Frontal cortex (tissue), 4 donors: Measurements from ENCODE around the gene OTULIN. TPM values are rescaled to one million over a fixed set of nuclear protein-coding genes. Genes with fewer than 3 reads are reported as not detected.

ENCODE experiments used
- DNase-seq, 2 donors: peaks; one replicate each; pipeline ENCODE4 v3.0.0; 2012; ENCODE audit warnings: low spot score in 2 of 2
- FAIRE-seq: peaks from 2 replicates; lab custom pipeline; 2012; peaks lifted over from hg19 to GRCh38; lab: Jason Lieb, UNC
- total RNA-seq: library from RNA; depleted of rRNA; stranded (reverse); fragments of >200 nt; gene quantifications from one replicate; pipeline ENCODE4 v1.2.3, GENCODE V29; 2014
- donor health status: control.
- donor health status: control.
- donor health status: control.

The OTULIN gene
- total RNA-seq = 11.4 TPM

- no peak for FAIRE-seq
- peak; percentile 95 to 98 for DNase-seq
Observed at GRCh38 chr5:14664270-14665100, at the start of gene OTULIN. Gene OTULIN, plus strand, starts transcription at chr5:14664718. Its CDS starts 108 bp downstream, at chr5:14664826.

- no peak for DNase-seq
- no peak for FAIRE-seq
Observed at GRCh38 chr5:14615365-14615764, 49.2 kb upstream of the OTULIN start.

DNA sequence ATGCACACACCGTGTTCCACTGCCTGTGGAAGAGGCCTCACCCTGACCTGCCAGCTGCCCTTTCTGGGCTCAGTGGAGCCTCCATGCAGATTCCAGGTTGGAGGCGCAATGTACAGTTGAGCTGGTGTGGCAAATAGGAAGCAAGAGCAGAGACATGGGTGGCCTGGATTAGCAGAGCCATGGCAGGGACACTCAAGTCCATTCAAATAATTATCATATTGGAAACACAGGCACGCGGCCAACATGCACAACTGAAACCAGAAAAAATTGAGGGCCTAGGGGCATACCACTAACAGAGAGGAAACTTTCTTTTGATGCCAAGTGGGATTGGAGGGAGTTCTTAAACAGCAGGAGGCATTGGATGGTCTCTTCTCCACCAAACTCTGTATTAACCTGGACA, 47.1 kb upstream of the OTULIN start:
- no peak for FAIRE-seq
- DNase-seq = no peak

- DNase-seq (no peak), FAIRE-seq (no peak)
Observed at GRCh38 chr5:14627270-14627669, 37.2 kb upstream of the OTULIN start.

GRCh38 chr5:14628346-14628745, 36.2 kb upstream of the OTULIN start:
- FAIRE-seq (no peak), DNase-seq (no peak)

DNA sequence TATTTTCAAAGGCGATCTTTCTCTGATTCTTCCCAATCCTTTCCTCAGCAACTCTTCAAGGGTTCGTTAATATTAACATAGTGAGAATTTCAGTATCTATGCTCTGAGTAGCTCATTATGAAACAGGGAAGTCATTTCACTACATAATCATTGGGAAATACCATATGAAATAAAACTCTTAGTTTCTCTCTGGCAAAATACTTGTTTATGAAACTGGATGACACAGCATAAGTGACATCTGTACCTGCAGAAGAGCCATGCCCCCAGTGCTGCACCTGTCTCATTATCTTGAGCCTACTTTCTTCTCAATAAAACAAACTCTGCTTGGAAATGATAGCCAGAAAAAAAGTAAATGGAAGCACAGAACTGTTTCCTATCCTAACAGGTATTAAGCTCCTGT, 33.8 kb upstream of the OTULIN start:
- no peak for DNase-seq
- FAIRE-seq = no peak

DNA sequence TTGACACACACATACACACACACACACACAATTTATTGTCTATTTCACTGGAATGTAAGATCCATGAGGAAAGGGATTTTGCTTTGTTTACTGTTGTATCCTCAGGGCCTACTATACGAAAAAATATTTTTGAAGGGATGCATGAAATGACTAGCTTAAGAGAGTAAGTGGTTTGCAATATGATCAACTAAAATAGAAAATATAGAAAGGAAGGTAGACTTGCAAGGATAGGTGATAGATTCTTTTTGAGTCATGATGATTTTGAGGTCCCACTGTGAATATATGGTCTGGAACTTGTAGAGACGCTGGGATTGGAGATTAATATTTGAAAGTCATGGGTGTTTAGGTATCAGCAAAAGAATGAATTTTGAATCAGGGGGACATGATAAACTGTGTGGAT, 28.9 kb upstream of the OTULIN start:
- FAIRE-seq = no peak
- DNase-seq = no peak

- DNase-seq (no peak), FAIRE-seq (no peak)
Observed at GRCh38 chr5:14640765-14641164, 23.8 kb upstream of the OTULIN start.

DNA sequence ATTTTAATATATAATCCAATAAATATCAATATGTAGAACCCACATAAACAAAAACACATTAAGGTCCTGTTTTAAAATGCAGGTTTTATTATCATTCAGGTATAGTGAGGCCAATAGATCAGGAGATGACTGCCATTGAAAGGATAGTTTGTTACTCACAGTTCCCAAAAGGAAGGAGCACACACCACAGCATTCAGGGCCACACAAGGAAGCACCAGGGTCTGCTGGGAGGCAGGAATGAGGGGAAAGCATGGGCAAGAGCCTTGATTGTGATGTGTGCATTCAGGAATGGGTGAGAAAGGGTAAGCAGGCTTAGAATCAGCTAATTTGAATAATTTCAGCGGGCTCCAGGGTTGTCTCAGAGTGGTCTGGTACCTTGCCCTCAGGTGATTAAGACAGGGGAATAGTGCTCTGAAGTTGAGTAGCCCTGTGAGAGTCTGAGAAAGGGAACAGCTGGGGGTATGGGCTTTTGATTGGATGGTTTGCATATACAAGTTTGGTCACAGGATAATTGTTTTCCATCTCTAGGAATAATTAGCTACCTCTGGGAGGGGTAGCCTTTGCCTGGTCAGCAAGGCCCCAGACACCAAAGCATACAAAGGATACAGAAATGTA, 19.8 kb upstream of the OTULIN start:
- FAIRE-seq = no peak
- DNase-seq = no peak

- FAIRE-seq (no peak), DNase-seq (no peak)
Observed at GRCh38 chr5:14650052-14650451, 14.5 kb upstream of the OTULIN start.

DNA sequence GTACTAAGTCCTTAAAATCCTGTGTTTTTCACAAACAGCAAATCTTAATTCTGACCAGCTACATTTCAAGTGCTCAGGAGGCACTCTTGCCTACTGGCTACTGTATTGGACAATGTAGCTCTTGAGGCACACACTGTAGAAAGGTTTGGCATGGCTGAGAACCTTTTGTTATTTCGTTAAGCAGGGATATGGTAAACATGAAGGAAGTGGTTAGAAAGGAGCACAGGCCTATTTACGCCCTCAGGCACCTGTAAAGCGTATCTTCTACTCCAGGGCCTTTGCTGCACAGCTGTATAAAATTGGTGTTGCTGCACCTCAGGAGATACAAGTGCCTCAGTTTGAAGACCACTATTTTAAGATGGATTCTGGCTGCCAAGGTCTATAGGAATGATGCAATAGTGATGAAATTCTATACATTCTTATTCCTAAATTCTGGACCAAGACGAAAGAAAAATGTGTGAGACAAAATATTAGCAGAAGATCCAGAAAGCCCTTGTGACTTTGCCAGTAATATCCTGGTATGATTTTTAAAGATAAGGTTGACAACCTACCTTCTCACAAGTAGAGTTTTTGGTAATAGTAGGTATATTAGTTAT, 9.3 kb upstream of the OTULIN start:
- DNase-seq (no peak), FAIRE-seq (no peak)

- FAIRE-seq (no peak), DNase-seq (no peak)
Observed at GRCh38 chr5:14656898-14657297, 7.6 kb upstream of the OTULIN start.

DNA sequence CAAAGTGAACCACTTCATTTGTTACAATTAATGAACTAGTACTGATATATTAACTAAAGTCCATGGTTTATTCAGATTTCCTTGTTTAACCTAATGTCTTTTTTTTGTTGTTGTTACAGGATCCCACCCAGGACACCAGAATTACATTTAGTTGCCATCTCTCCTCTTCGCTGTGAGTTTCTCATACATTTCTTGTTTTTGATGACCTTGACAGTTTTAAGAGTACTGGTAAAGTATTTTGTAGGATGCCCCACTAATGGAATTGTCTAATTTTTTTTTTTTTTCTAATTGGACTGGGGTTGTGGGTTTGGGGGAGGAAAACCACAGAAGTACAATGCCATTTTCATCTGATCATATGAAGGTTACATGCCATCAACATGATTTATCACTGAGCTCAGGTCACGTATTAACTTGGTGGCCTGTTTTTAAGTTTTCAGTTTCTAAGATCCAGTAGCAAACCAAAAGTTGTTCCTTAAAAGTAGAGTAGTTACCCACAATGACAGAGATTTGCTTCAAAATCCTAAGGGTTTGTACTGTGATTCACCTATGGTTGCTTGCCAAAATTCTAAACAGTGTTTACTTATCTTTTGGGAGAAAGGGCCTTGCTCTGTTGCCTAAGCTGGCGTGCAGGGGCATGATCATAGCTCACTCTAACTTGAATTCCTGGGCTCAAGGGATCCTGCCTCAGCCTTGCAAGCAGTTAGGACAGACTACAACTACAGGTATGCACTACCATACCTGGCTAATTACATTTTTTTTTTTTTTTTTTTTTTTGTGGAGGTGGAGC, 4.5 kb upstream of the OTULIN start:
- FAIRE-seq = no peak
- DNase-seq = no peak

GRCh38 chr5:14660833-14661232, 3.7 kb upstream of the OTULIN start:
- no peak for DNase-seq
- no peak for FAIRE-seq

GRCh38 chr5:14662721-14663260, 1.7 kb upstream of the OTULIN start:
- no peak for FAIRE-seq
- no peak for DNase-seq

- DNase-seq (no peak), FAIRE-seq (no peak)
Observed at GRCh38 chr5:14663734-14664269, 716 bp upstream of the OTULIN start.

DNA sequence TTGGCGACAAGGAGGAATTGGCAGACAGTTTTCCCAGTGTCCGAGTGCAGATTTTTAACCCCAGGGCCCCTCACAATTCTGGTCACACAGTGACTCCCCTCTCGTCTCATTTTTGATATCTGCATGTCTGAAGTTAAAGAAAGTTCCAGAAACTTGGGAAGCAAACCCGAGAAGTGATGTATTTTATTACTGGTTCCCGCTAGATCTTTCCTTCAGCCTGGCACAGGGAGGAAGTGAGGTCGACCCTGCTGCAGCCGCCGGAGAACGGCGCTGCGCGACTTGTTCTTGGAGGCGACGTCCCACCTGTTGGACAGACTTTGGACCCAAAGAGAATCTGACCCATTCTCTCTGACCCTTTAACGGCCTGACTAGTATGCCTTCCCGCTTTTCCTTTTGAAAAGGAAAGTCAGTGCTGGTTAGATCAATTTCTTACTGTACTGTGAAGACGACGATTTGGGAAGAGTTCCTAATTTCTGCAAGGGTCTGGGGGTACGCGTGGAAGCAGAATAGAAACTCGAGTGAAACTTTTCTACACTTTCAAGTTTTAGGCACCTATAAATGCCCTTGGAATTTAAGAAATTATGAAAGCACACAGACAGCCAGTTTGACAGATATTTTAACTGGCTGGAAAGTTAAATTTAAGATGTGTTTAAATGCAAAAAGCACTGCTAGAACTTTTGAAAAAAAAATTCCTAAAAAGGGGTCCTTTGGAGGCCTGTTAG, 744 bp downstream of the OTULIN start:
- no peak for FAIRE-seq
- DNase-seq = peak; percentile 32 to 45

DNA sequence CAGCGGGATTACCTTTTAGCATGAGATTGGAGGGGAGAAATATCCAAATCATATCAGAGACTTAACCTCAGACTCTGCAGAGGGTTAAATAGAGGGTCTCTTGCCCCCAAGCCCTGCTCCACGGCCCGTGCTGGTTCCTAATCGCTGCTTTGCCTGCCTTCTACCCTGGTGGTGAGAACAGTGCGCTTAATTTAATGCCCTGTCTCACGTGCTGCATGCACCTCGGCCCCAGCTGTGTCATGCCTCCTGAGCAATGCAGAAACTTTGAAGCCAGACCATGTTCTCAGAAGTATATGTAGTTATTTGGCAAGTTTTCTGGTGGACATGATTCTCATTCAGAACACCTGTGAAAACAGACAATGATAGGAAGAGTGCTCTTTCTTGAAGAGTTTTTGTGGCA, 1.4 kb downstream of the OTULIN start:
- FAIRE-seq (no peak), DNase-seq (no peak)

DNA sequence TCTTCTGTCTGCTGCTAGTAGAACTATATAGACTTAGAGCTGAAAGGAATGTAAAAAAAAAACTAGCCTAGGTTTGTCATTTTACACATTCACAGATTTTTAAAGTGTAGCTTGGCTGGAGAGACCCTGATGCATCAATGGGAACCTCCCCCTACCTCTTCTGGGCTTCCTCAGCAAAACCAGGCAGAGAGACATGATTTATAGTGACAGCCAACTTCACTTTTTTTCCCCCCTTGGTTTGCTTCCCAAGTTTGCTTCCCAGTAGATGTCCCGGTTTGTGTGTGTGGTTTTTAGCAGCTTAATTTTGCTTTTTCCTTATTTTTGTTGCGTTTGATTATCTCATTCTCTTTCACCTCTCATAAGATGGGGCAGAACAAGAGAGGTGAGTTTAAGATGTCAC, 1.8 kb downstream of the OTULIN start:
- no peak for FAIRE-seq
- no peak for DNase-seq
